ENCODE data around the gene SCT. TPM values are rescaled to one million over a fixed set of nuclear protein-coding genes. Genes with fewer than 3 reads are reported as not detected.

The SCT gene
- total RNA-seq, 1 experiment from 2014 or later: not detected

DNA sequence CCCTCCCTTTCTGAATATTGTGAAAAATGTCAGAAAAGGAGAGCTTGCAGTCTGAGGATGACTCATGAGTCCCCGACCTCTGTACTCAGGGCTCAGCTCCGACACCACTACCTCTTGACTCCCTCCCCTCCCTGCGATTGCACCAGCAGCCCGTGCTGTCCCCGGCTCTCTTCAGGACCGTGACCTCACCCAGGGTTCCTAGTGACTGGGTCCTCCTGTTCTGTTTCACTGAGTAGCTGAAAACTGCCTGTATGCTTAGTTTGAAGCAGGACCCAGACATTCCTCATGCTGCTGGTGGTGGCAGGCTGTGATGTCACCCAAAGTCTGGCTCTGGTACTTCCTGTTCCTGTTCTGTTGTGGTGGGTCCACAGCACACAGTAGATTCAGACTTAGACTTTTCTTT is 39.0 kb downstream of the SCT start:
- Mint-ChIP-seq H3K9me3 (ENCODE audit: low read depth, unreplicated experiment) (no peaks in the 10 kb centered on the region), H3K36me3 (ENCODE audit: insufficient read depth, unreplicated experiment) (peaks cover 57% of the 10 kb centered on the region), H3K4me3 (ENCODE audit: low read depth, unreplicated experiment) (peak overlapping the region; percentile 10), H3K27ac (ENCODE audit: unreplicated experiment) (peak overlapping the region; percentile 33), H3K4me1 (ENCODE audit: low read depth, unreplicated experiment) (peaks cover 23% of the 10 kb centered on the region), H3K27me3 (ENCODE audit: unreplicated experiment) (no peaks in the 10 kb centered on the region)
- BruUV-seq (replicated peaks): no TSS peak
- CTCF ChIA-PET: interaction anchor here (1.2 kb wide), 2 partner anchors 26 to 32 kb away, joined by 3 read pairs; no protein-coding TSS in a partner anchor
- intact Hi-C loops (cut with micrococcal nuclease; ENCODE audit: unreplicated experiment): no loop called here
- peak; percentile 58 for DNase-seq
- TF ChIP-seq, protein P1, sequence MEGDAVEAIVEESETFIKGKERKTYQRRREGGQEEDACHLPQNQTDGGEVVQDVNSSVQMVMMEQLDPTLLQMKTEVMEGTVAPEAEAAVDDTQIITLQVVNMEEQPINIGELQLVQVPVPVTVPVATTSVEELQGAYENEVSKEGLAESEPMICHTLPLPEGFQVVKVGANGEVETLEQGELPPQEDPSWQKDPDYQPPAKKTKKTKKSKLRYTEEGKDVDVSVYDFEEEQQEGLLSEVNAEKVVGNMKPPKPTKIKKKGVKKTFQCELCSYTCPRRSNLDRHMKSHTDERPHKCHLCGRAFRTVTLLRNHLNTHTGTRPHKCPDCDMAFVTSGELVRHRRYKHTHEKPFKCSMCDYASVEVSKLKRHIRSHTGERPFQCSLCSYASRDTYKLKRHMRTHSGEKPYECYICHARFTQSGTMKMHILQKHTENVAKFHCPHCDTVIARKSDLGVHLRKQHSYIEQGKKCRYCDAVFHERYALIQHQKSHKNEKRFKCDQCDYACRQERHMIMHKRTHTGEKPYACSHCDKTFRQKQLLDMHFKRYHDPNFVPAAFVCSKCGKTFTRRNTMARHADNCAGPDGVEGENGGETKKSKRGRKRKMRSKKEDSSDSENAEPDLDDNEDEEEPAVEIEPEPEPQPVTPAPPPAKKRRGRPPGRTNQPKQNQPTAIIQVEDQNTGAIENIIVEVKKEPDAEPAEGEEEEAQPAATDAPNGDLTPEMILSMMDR (IDR thresholded peaks at IDR 0.05; ENCODE audit: unreplicated experiment): no peak

DNA sequence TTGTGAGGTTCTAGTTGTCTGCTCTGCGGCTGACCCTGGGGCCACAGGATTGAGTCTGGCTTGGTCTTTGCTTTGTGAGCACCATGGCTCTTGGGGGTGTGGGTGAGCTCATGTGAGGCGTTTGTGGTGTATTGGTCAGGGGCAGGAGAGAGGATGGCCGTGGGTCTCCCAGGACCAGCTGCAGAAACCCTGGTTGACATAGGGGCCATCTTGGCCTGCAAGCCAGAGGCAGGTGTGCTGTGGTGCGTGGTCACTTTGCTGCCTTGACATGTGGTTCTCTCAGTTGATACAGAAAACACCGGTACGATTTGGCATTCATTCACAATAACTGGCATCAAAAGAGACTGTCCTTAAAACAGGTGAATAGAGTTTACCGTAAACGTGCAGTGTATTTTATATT is 39.4 kb downstream of the SCT start:
- H3K27ac Mint-ChIP-seq (ENCODE audit: unreplicated experiment): peak overlapping the region; percentile 33
- DNase-seq: no peak
- H3K9me3 Mint-ChIP-seq (ENCODE audit: low read depth, unreplicated experiment): no peaks in the 10 kb centered on the region
- H3K4me1 Mint-ChIP-seq (ENCODE audit: low read depth, unreplicated experiment): peaks cover 23% of the 10 kb centered on the region
- TF ChIP-seq, protein P1 (IDR thresholded peaks at IDR 0.05; ENCODE audit: unreplicated experiment): no peak
- intact Hi-C loops (cut with micrococcal nuclease; ENCODE audit: unreplicated experiment): no loop called here
- peaks cover 58% of the 10 kb centered on the region for H3K36me3 Mint-ChIP-seq (ENCODE audit: insufficient read depth, unreplicated experiment)
- no TSS peak for BruUV-seq (replicated peaks)
- peak overlapping the region; percentile 10 for H3K4me3 Mint-ChIP-seq (ENCODE audit: low read depth, unreplicated experiment)
- CTCF ChIA-PET: interaction anchor here (1.2 kb wide), 2 partner anchors 26 to 32 kb away, joined by 3 read pairs; no protein-coding TSS in a partner anchor
- H3K27me3 Mint-ChIP-seq (ENCODE audit: unreplicated experiment): no peaks in the 10 kb centered on the region

DNA sequence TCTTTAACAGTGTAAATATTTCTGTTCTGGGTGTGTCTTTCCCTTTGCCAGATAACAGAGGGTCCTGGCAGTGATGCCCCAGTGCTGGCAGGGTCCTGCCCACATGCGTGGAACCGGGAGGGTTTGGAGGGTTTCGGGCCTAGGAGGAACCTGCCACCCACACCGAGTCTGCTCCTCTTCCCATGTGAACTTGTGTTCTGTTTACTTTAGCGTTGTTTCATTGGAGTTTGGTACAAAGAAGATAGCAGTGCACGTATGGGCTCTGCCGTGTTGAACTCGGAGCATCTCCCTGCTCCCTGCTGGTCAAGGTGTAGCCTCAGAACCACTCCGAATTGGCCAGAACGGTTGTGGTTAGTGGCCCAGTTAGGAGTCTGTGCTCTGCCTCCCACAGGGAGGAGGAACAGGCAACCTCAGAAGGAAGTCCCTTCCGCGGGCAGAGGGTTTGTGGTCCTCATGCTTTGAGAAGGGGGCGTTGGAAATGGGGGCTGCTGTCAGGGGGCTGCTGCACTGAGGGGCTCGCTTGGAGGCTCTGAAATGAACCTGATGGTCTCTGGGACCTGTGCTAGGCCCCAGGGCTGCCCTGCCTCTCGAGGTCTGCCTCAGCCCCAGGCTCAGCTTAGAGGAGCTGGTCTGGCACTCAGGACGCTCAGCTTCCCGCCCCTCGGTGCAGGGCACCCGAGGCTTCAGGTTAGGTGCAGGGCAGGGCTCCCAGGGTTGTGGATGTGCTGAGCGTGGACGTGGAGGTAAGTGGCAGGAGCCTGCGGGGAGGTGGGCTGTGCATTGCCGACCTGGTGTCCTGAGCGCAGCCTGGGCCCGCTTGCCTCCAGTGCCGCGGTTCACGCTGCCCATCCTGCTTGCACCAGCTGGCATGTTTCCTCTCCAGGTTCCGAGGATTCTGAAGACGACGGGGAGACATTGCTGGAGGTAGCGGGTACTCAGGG is 40.3 kb downstream of the SCT start:
- H3K36me3 Mint-ChIP-seq (ENCODE audit: insufficient read depth, unreplicated experiment): peaks cover 57% of the 10 kb centered on the region
- no peak overlapping the region for H3K27ac Mint-ChIP-seq (ENCODE audit: unreplicated experiment)
- no peak overlapping the region for H3K4me3 Mint-ChIP-seq (ENCODE audit: low read depth, unreplicated experiment)
- CTCF ChIA-PET: interaction anchor here (1.2 kb wide), 1 partner anchor 25 kb away, joined by 3 read pairs; no protein-coding TSS in a partner anchor
- intact Hi-C loops (cut with micrococcal nuclease; ENCODE audit: unreplicated experiment): no loop called here
- no peaks in the 10 kb centered on the region for H3K9me3 Mint-ChIP-seq (ENCODE audit: low read depth, unreplicated experiment)
- no TSS peak for BruUV-seq (replicated peaks)
- TF ChIP-seq, protein P1 (IDR thresholded peaks at IDR 0.05; ENCODE audit: unreplicated experiment): no peak
- no peaks in the 10 kb centered on the region for H3K27me3 Mint-ChIP-seq (ENCODE audit: unreplicated experiment)
- peaks cover 23% of the 10 kb centered on the region for H3K4me1 Mint-ChIP-seq (ENCODE audit: low read depth, unreplicated experiment)
- DNase-seq: no peak

DNA sequence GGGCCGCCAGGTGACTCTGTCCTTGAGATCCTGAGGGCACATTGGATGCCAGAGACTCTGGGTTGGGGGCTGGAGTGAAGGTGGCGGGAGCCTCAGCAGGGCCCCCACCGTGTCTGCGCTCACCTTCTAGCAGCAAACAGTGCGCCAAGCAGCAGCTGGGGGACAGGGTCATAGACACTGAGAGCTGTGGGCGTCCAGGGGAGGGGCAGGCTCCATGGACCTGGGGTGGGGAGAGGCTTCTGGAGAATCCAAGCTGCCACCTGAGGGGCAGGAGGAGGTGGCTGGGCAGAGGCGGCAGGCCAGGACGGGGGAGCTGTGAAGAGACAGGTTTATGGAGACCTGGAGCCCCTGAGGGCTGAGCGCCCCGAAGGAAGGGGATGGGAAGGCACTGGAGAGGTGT is 42.7 kb downstream of the SCT start:
- peaks cover 47% of the 10 kb centered on the region for H3K36me3 Mint-ChIP-seq (ENCODE audit: insufficient read depth, unreplicated experiment)
- intact Hi-C loops (cut with micrococcal nuclease; ENCODE audit: unreplicated experiment): no loop called here
- no peaks in the 10 kb centered on the region for H3K27me3 Mint-ChIP-seq (ENCODE audit: unreplicated experiment)
- H3K9me3 Mint-ChIP-seq (ENCODE audit: low read depth, unreplicated experiment): no peaks in the 10 kb centered on the region
- H3K4me1 Mint-ChIP-seq (ENCODE audit: low read depth, unreplicated experiment): peaks cover 28% of the 10 kb centered on the region
- DNase-seq: no peak
- CTCF ChIA-PET: no interaction called here
- no TSS peak for BruUV-seq (replicated peaks)
- H3K4me3 Mint-ChIP-seq (ENCODE audit: low read depth, unreplicated experiment): no peak overlapping the region
- TF ChIP-seq, protein P1 (IDR thresholded peaks at IDR 0.05; ENCODE audit: unreplicated experiment): no peak
- H3K27ac Mint-ChIP-seq (ENCODE audit: unreplicated experiment): no peak overlapping the region

All from Calu3 (cell line).